HG03175 (cell line): ENCODE measurements around the gene B4GALNT3.

ENCODE experiments used
- ATAC-seq: cut with Tn5 transposase; IDR thresholded peaks from one replicate; pipeline ENCODE4 v1.9.1; 2021; ENCODE audit warnings: mild to moderate bottlenecking, moderate library complexity; ENCODE audit not compliant: unreplicated experiment

The B4GALNT3 gene

DNA sequence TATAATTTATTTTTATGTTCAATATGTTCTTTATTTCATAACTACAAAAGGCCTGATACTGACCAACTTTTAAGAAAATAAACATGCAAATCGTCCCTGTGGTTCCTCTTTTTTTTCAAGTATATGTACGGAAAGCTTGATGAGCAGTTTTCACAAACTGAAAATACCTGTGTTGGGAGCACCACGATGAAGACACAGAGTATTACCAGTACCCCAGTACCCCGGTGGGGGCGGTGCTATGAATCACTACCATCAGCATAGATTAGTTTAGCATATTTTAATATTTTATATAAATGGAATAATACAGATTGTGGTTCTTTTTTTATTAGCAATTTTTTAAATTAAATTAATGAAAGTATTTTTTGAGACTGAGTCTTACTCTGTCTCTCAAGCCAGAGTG, 7.0 kb downstream of the B4GALNT3 start:
- no peak for ATAC-seq

DNA sequence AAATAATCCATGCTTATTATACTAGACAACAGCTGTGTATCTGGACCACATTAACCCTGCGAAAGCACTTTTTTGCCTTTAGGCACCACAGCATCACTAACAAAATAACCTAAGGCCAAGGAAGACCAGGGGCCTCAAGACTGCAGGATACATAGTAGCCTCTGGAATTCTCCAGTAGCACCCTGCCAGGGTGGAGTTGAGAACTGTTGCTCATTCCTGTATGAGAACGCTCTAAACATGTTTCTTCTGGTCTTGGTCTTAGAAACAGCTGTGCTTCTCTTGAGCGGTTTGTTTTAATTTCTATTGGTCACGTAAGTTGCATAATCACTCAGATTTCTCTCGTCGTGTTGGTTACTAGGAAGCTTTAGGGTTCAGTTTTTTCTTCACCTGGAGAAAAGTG, 7.9 kb downstream of the B4GALNT3 start:
- no peak for ATAC-seq

GRCh38 chr12:468671-469389, 9.1 kb downstream of the B4GALNT3 start:
- no peak for ATAC-seq

- no peak for ATAC-seq
These were observed 10.4 kb downstream of the B4GALNT3 start for GRCh38 chr12:470133-470532.

DNA sequence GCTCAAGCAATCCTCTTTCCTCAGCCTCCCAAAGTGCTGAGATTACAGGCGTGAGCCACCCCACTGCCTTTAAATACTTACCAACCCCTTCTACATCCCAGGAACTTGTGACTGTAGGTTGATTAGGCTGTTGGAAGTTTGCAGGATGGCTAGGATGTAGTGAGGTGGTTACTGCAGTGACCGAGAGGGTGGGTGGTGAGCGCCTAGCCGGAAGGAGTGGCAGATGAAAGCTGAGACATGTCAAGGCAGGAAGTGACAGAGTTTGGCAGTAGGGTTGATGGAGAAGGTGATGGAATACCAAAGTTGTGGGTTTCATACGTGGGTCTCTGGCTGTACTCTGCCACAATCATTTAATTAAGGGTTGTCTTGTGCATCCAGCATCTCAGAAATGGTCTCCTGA, 13.5 kb downstream of the B4GALNT3 start:
- ATAC-seq, result no peak

- no peak for ATAC-seq
These were observed 14.3 kb downstream of the B4GALNT3 start for GRCh38 chr12:473863-474577.

GRCh38 chr12:475286-475685, 15.5 kb downstream of the B4GALNT3 start:
- no peak for ATAC-seq

- no peak for ATAC-seq
These were observed 19.4 kb downstream of the B4GALNT3 start for GRCh38 chr12:479161-479560.

DNA sequence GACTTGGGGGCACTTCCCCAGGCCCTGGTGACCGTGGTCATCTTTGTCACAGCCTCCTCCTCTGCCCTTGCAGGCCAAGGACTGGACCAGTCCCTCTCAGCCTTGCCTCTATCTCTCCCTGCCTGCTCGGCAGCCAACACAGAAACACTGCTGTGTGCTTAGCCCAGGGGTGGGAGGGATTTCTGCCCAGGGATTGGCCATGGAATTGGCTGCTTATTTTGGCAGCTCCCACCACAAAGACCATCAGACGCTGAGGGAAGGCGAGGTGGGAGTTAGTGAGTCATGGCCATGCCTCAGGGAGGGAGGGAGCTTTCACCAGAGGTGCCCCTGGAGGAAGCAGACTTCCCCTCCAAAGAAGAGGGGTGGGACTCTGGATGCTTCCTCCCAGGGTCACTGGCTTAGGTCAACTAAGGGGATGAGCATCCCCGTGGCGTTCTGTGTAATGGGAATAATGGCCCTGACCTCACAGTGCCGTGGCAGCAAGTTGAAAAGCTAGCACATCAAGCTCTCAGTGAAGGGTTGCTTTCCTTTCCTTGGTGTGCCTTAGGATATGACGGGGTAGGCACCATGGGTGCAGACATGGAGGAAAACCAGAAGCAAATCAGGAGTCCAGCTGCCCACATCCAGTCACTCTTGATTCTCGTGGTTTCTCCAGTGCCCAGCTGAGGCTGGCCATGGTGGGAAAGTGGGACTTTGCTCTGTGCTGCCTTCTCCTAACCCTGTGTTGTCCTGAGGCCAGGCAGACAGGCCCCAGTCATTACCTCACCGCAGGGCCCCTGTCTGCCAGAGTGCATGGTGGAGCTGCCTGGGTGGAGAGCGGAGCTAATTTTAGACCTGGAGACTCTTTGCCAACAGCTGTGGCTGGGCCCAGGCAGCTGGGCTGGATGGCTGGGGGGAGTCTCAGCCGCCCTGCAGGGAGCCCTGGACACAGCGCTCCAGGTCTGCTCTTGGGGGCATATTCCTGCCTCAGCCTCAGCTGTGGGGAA, 21.4 kb downstream of the B4GALNT3 start:
- ATAC-seq, result no peak

DNA sequence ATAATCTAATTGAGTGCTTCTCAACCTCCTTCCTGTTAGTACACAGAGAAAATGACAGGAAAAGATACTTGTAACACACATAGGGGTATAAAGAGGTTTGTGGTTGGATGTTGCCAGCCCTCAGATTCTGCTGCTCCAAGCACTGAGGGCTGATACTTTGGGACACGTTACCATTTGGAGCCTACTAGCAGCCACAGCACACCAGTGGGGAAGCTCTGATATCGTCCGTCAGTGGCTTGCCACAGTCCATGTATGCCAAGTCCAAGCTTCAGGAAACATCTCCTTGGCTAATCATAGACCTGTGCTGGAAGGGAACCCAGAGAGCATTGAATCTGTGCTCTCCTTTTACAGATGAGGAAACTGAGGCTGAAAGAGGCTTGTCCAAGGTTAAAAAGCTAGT, 22.3 kb downstream of the B4GALNT3 start:
- no peak for ATAC-seq

- ATAC-seq, result no peak
These were observed 24.4 kb downstream of the B4GALNT3 start for GRCh38 chr12:484096-484495.

DNA sequence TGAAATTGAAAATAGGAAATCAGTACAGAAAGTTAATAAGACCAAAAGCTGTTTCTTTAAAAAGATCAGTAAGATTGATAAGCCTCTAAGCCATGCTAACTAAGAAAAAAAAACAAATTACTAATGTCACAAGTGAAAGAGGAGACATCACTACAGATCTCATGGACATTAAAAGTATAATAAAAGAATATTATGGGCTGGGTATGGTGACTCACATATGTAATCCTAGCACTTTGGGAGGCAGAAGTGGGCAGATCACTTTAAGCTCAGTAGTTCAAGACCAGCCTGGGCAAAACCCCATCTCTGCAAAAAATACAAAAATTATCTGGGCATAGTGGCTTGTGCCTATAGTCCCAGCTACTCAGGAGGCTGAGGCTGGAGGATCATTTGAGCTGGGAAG, 30.5 kb downstream of the B4GALNT3 start:
- ATAC-seq, result no peak

- ATAC-seq, result no peak
These were observed 35.7 kb downstream of the B4GALNT3 start for GRCh38 chr12:495466-495865.

DNA sequence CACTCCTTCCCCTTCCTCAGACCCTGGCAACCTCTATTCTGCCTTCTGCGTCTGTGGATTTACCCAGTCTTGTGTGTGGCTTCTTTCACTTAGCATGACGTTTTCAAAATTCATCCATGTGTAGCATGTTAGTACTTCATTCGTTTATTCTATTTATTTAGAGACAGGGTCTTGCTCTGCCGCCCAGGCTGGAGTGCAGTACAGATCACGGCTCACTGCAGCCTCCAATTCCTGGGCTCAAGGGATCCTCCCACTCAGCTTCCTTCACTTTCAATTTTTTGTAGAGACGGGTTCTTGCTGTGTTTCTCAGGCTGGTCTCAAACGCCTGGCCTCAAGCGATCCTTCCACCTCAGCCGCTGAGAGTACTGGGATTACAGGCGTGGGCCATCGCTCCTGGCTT, 37.0 kb downstream of the B4GALNT3 start:
- ATAC-seq, result no peak

GRCh38 chr12:497501-498160, 37.9 kb downstream of the B4GALNT3 start:
- no peak for ATAC-seq

- ATAC-seq, result no peak
These were observed 40.2 kb downstream of the B4GALNT3 start for GRCh38 chr12:499837-500458.

- no peak for ATAC-seq
These were observed 42.1 kb downstream of the B4GALNT3 start for GRCh38 chr12:501722-502447.

DNA sequence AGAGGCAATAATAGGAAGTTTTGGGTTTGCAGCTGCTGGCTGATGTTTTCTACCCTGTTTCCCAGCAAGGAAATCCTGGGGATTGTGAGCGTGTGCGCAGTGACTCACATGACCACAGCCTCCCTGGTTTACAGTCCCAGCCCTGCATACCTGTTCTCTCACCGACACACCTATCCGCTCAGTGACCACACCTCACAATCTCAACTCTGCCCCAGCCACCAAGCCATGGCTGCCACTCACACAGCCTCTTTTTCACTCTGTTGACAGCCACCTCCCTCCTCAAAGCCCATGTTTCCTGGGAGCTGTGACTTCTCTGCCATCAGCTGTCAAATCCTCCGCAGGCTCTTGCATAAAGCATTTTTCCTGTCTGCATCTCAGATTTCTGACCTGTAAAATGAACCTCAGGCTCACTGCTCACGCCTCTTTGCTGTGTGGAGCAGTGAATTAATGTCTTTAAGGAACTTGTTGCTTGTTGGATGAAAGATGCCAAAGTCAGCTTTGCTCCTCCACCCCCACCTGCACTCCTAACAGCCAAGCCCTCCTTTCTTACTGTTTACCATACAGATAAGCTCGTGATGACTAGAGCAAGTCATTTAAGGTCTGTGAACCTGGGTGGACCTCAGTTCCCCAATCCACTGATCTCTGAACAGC, 43.5 kb downstream of the B4GALNT3 start:
- no peak for ATAC-seq

DNA sequence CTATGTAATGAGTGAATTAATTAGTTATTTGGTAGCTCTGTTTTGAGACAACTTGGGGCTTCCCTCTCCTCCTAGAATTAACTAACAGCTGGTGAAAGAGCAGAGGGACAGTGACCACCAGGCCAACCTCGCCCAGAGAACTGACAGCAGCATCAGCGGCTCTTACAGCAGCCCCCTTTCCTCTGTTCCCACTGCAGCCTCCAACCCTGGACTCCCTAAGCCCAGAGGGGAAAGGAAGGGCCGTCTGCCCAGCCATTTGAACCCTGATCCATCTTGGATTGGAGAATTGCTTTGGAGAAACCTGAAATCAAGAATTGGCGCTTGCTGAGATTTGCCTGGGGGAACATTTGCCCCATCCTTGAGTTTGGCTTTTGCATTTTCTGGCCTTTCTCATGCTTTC, 45.5 kb downstream of the B4GALNT3 start:
- no peak for ATAC-seq
